HG03354 (cell line): ENCODE results near the gene SCYL3.
"Not testable (repeated sequence)": the region's sequence is repeated elsewhere in the genome, so short reads cannot be mapped to it uniquely, and the experiment has no call there.

ENCODE experiments used
- ATAC-seq: cut with Tn5 transposase; IDR thresholded peaks from one replicate; pipeline ENCODE4 v1.9.1; 2021; ENCODE audit warnings: mild to moderate bottlenecking; ENCODE audit not compliant: unreplicated experiment, poor library complexity, severe bottlenecking

Gene SCYL3

DNA sequence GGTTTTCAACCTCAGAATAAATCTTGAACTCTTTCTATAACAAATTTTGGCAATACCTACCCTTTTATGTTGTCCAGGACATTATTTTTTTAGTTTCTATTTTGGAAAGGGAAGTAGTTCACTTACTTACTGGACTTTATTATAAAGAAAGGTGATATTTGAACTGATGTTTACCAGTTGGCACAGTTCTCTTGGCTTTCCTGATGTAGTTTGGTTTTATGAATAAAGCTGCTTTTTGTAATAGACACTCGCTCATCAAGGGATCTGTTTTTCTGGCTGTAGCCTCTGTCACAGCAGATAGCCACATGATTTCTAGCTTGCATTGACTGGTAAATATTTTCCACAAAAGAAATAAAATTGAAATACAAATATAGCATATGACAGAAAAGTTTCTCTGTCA is 58.0 kb downstream of the SCYL3 start:
- no peak for ATAC-seq

DNA sequence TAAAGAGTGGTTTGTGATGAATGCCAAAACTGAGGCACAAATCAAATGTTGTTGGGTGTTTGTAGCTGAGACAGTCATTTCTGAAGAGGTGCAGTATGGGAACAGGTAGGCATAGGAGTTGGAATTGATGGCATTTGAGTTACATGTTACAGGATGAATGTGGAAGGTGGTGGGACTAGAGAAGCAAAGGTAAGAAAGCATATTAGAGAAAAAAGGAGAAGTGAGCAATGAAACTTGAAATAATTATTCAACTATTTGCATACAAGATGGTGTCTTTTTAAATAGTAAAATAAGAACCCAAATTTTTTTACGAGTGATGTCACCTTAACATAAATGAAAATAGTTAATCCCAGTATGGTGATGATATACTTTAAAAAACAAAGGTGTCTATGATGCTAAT is 58.8 kb downstream of the SCYL3 start:
- ATAC-seq: no peak

DNA sequence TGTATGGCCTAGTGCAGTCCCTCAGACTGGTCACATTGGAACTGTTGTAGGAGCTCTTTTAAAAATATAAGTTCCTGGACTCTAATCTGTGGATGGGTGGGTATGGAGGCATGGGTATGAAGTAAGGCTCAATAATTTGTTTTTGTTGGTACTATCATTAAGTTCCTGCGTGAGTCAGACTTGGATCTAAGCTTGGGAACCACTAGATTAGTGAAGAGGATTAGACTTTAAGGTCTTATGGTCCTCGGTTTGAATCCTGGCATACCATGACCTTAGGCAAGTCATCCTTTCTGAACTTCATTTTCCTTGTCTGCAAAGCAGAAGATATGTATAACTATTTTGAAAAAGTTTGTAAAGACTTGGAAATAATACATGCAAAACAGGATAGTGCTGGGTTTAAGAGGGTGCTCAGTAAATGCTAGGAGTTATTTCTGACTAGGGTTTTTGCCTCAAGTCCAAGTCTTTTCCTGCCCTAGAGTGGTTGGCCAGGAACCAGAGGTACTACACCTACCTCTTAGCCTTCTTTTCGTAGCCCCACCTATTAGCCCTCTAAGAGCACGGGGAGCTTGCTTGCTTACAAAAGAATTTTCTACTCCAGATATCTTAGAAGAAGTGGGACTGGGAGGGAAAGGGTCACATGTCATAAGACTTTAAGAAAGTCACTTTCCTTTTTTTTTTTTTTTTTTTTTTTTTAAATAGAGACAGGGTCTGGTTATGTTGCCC is 60.4 kb downstream of the SCYL3 start:
- ATAC-seq: no peak

DNA sequence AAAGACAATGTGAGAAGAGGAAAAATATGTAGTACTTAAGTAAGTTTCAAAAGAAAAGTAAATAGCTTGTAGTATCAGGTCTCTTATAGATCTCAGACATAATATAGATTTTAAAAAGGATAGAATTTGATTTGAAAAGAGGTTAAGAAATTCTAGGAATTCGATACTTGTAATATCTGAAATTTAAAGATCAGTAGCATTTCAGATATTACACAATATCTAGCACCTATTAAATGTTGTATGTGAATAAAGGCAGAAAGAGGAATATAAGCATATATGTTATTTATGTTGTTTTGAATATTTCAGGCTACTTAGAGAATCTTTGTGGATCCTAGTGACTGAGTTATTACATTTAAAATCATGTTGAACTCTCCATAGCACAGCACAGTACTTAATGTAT is 64.0 kb downstream of the SCYL3 start:
- ATAC-seq: no peak

DNA sequence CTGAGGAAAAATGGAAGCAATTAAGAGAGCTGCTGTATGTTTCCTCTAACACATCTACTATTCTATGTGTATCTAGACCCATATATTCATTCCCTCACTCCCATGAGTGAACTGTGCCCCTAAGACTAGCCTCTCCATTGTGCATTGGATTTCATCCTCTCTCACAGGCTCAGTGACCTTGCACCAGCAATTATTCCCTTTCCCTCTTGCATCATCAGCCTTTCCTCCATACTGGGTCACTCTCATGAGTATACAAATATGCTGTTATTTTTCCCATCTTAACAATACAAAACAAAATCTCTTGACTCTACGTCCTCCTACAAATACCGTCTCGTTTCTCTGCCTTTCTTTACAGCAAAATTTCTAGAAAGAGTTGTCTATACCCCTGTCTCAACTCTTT is 69.5 kb downstream of the SCYL3 start:
- ATAC-seq: no peak

DNA sequence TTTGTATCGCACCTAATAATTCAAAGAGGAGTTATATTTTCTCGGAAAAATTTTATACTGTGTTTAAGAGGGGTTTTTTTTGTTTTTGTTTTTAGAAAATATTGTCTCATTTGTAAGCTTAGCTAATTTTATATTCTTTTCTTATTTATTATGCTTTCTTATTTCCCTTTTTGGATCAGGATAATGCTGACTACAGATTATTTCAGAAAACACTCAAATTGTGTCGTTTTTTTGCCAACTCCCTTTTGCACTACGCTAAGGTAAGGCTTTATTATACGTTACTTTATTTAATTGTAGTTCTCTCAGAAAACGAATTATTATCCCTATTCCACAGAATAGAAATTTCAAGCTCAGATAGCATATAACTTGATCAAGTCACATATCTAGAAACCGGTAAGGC is 72.2 kb downstream of the SCYL3 start:
- ATAC-seq: no peak

DNA sequence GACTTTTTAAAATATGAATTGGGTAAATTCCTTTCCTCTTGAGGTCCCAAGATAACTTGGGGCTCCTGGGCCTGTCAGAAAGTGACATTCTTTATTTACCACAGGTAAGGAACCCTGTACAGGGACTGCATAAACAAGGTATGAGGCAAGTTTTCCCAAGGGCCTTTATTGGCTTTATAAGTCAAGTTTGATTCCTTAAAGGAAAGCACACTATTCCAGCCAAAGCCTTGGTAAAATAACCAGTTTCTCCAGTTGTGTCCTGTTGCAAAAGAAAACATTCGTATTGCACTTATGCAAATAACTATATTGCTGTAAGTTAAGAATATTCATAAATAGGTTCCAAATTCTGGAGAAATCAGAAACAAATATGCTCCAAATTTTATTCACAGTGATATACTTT is 77.1 kb downstream of the SCYL3 start:
- ATAC-seq: no peak

DNA sequence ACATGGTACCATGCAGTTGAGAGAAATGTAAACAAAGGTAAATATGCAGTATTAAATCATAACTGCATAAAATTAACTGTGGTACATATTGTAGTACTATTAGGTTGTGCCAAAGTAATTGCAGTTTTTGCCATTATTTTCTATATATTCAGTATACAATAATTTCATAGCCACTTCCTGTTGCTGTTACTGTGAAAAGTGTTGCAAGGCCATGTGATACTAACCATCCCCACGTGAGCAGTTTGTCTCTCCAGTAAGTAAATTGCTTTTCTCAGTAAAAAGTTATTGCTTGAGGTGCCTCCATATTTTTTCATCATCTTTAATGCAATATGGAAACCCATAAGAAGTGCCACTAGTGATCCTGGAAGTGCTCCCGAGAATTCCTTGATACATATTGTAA is 79.4 kb downstream of the SCYL3 start:
- no peak for ATAC-seq

DNA sequence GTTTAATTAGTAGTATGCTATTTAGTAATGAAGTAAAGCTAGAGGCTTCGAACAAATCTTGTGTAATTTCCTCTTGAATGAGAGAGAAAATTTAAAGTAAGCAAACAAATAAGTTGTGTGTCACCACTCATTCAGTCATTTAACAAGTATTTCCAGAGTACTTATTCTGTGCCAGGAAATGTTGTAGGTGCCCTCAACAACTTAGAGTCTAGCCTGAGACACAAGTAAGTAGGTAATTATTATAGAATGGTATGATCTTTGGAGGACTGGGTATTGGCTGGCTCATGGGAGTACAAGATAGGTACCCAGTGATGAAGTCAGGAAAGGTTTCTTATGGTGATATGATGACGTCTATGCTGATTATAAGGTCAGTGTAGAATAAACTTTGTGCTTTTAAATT is 81.6 kb downstream of the SCYL3 start:
- no peak for ATAC-seq

DNA sequence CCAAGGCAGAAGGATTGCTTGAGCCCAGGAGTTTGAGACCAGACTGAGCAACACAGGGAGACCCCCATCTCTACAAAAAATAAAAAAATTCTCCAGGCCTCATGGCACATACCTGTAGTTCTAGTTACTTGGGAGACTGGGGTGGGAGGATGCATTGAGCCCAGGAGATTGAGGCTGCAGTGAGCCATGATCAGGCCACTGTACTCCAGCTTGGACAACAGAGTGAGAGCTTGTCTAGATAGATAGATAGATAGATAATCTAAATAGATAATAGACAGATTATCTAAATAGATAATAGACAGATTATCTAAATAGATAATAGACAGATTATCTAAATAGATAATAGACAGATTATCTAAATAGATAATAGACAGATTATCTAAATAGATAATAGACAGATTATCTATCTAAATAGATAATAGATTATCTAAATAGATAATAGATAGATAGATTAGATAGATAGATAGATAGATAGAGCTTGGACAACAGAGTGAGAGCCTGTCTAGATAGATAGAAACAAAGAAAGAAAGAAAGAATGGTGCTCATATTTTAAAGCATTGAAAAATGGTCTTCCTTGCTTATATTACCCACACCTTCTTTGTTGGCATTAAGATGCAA is 82.2 kb downstream of the SCYL3 start:
- ATAC-seq: not testable (repeated sequence)

DNA sequence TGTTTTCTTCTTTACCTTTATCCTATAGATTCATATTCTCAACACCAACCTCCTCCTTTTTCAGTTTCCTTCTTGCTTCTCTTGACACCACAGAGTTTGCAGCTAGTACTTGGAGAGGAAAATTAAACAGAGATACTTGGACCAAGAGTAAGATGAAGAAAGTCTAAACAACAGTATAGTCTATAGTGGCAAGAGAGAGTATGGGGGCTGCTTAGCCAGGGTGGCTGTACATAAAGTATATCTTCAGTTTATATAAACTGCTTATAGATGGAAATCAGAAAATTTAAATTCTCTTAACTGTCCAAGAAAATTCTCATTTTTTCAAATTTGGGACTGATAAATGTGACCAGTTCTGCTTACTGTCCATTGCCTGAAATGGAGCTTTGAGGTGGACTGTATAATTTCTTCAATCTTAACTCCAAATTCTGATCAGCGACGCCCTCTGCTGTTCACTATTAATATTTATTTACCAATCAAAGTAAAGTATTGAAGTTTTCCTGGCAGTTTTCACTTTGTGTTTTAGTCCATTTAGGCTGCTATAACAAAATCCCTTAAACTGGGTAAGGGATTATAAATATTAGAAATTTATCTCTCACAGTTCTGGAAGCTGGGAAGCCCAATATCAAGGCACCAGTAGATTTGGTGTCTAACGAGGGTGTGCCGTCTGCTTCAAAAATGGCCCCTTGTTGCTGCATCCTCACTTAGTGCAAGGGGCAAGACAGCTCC is 84.2 kb downstream of the SCYL3 start:
- ATAC-seq: peak; percentile 60

DNA sequence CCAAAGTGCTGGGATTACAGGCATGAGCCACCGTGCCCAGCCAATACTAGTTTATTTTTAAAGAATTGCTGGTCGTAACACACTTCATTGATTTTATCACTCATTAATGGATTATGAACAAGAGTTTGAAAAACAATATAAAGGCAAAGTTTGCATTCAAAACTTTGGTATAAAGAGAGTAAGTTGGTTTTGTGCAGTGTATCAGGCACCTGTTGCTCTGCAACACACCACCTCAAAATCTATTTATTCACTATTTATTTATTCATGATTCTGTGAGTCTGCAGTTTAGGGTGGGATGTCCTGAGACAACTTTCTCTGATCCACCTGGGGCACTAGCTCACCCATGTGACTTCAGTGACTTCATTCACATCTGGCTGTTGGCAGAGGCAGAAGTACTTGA is 88.8 kb downstream of the SCYL3 start:
- ATAC-seq: no peak

DNA sequence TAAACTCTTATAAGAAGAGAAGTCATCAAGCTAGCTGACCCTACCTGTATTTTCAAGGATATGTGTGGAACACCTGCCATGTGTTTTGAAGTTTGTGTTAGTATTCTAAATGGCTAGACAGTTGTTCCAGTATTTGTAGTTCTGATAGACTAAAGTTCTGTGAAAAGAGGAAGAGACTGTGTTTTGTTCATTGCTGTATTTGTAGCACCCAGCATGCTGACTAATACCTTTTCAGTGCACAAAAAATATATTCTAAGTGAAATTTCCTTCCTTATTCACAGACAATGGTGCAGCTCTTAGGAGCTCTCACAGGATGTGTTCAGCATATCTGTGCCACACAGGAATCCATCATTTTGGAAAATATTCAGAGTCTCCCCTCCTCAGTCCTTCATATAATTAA is 90.8 kb downstream of the SCYL3 start:
- no peak for ATAC-seq
